WTC11 (cell line): ENCODE results near the gene APOBEC4. TPM values are rescaled to one million over a fixed set of nuclear protein-coding genes. Genes with fewer than 3 reads are reported as not detected.

Experiments used
- ATAC-seq: fragments of 200-7000 bp; cut with Tn5 transposase; 2 replicates; pipeline ENCODE4 v1.10.0; 2021; ENCODE audit warnings: mild to moderate bottlenecking, moderate library complexity
- CTCF ChIA-PET: fragments of 300-600 bp; sonication (Branson Sonifier 250); formaldehyde crosslinking; loops from one replicate; lab custom pipeline; 2021; ENCODE audit warnings: antibody characterized with exemption; lab: Charles Lee
- POLR2A ChIA-PET: fragments of 350-600 bp; sonication (Branson Sonifier 250); formaldehyde crosslinking; loops from one replicate; lab custom pipeline; 2021; ENCODE audit warnings: antibody characterized with exemption; lab: Charles Lee
- DNase-seq: peaks from one replicate; pipeline ENCODE4 v3.0.0; 2021; ENCODE audit warnings: low spot score
- H3K27ac Mint-ChIP-seq: 2 replicates; pipeline ENCODE4 v1.8.0; 2021; ENCODE audit warnings: mixed read lengths
- H3K27me3 Mint-ChIP-seq: 2 replicates; pipeline ENCODE4 v1.8.0; 2021; ENCODE audit warnings: low read depth, mild to moderate bottlenecking, moderate library complexity, mixed read lengths
- H3K36me3 Mint-ChIP-seq: 2 replicates; pipeline ENCODE4 v1.8.0; 2021; ENCODE audit warnings: mixed read lengths
- H3K4me1 Mint-ChIP-seq: 2 replicates; pipeline ENCODE4 v1.8.0; 2022; ENCODE audit warnings: mixed read lengths
- H3K4me3 Mint-ChIP-seq: 2 replicates; pipeline ENCODE4 v1.8.0; 2021; ENCODE audit warnings: mild to moderate bottlenecking, moderate library complexity, mixed read lengths
- H3K9me3 Mint-ChIP-seq: 2 replicates; pipeline ENCODE4 v1.8.0; 2021; ENCODE audit warnings: mixed read lengths
- CBFB ChIP-seq: sonication (generic); formaldehyde crosslinking; IDR thresholded peaks from 2 replicates; pipeline ENCODE4 v1.8.1; 2022; ENCODE audit warnings: mild to moderate bottlenecking, low read depth, missing genetic modification reagents
- ELF4 ChIP-seq: sonication (generic); formaldehyde crosslinking; IDR thresholded peaks from 2 replicates; pipeline ENCODE4 v1.8.1; 2022; ENCODE audit warnings: low read depth, mild to moderate bottlenecking, moderate library complexity, missing genetic modification reagents
- NFE2L1 ChIP-seq: sonication (generic); formaldehyde crosslinking; IDR thresholded peaks from 2 replicates; pipeline ENCODE4 v1.8.1; 2023; ENCODE audit warnings: missing genetic modification reagents
- NR1H2 ChIP-seq: sonication (generic); formaldehyde crosslinking; IDR thresholded peaks from 2 replicates; pipeline ENCODE4 v1.9.0; 2021; ENCODE audit warnings: mild to moderate bottlenecking, moderate library complexity, missing genetic modification reagents
- PRRX2 ChIP-seq: fragments of 250-450 bp; sonication (Bioruptor Pico); IDR thresholded peaks from 2 replicates; pipeline ENCODE4 v1.8.0; 2021; ENCODE audit warnings: mild to moderate bottlenecking
- RELA ChIP-seq: sonication (generic); formaldehyde crosslinking; IDR thresholded peaks from 2 replicates; pipeline ENCODE4 v1.8.1; 2022; ENCODE audit warnings: missing genetic modification reagents, mild to moderate bottlenecking, borderline replicate concordance
- SMAD4 ChIP-seq: sonication (generic); formaldehyde crosslinking; IDR thresholded peaks from 2 replicates; pipeline ENCODE4 v1.8.0; 2022; ENCODE audit warnings: mild to moderate bottlenecking, missing genetic modification reagents
- SOX15 ChIP-seq: fragments of 250-450 bp; sonication (Bioruptor Pico); IDR thresholded peaks from 2 replicates; pipeline ENCODE4 v1.9.0; 2021; ENCODE audit warnings: mild to moderate bottlenecking
- TCF7 ChIP-seq: sonication (generic); formaldehyde crosslinking; IDR thresholded peaks from 2 replicates; pipeline ENCODE4 v1.8.0; 2022; ENCODE audit warnings: mild to moderate bottlenecking, low read depth, missing genetic modification reagents, moderate library complexity
- TP53 ChIP-seq: sonication (generic); formaldehyde crosslinking; IDR thresholded peaks from 2 replicates; pipeline ENCODE4 v1.8.1; 2023; ENCODE audit warnings: mild to moderate bottlenecking, missing genetic modification reagents
- ZNF219 ChIP-seq: sonication (generic); formaldehyde crosslinking; IDR thresholded peaks from 2 replicates; pipeline ENCODE4 v1.8.0; 2023; ENCODE audit warnings: missing genetic modification reagents, mild to moderate bottlenecking, borderline replicate concordance
- ZNF232 ChIP-seq: sonication (generic); formaldehyde crosslinking; IDR thresholded peaks from 2 replicates; pipeline ENCODE4 v1.8.0; 2022; ENCODE audit warnings: mild to moderate bottlenecking, missing genetic modification reagents
- ZNF317 ChIP-seq: sonication (generic); formaldehyde crosslinking; IDR thresholded peaks from 2 replicates; pipeline ENCODE4 v1.8.1; 2023; ENCODE audit warnings: low read depth, mild to moderate bottlenecking, moderate library complexity, missing genetic modification reagents, borderline replicate concordance
- ZNF396 ChIP-seq: fragments of 250-450 bp; sonication (Bioruptor Pico); IDR thresholded peaks from 2 replicates; pipeline ENCODE4 v1.8.0; 2021; ENCODE audit warnings: mild to moderate bottlenecking, moderate library complexity, borderline replicate concordance
- ZNF423 ChIP-seq: fragments of 250-450 bp; sonication (Bioruptor Pico); IDR thresholded peaks from 2 replicates; pipeline ENCODE4 v2.1.2; 2022; ENCODE audit warnings: mild to moderate bottlenecking, moderate library complexity
- total RNA-seq: library from RNA; stranded (reverse); gene quantifications from 3 replicates; pipeline ENCODE4 v1.2.3, GENCODE V29; 2021
- TF ChIP-seq, protein P1 (sequence below): fragments of 250-450 bp; sonication (Bioruptor Pico); conservative IDR thresholded peaks from 2 replicates; pipeline ENCODE4 v1.9.0; 2021; ENCODE audit warnings: mild to moderate bottlenecking
- TF ChIP-seq, protein P2 (sequence below): fragments of 250-450 bp; sonication (Bioruptor Pico); IDR thresholded peaks from 2 replicates; pipeline ENCODE4 v1.9.0; 2021; ENCODE audit warnings: moderate library complexity, mild to moderate bottlenecking, inconsistent platforms, borderline replicate concordance
- TF ChIP-seq, protein P3 (sequence below): sonication (generic); formaldehyde crosslinking; IDR thresholded peaks from 2 replicates; pipeline ENCODE4 v1.8.0; 2022; ENCODE audit warnings: mild to moderate bottlenecking, missing genetic modification reagents
- TF ChIP-seq, protein P4 (sequence below): sonication (generic); formaldehyde crosslinking; IDR thresholded peaks from 2 replicates; pipeline ENCODE4 v1.8.1; 2023; ENCODE audit warnings: mild to moderate bottlenecking, missing genetic modification reagents, borderline replicate concordance
- TF ChIP-seq, protein P5 (sequence below): sonication (generic); formaldehyde crosslinking; IDR thresholded peaks from 2 replicates; pipeline ENCODE4 v1.8.1; 2023; ENCODE audit warnings: mild to moderate bottlenecking, missing genetic modification reagents
- TF ChIP-seq, protein P6 (sequence below): sonication (generic); formaldehyde crosslinking; IDR thresholded peaks from 2 replicates; pipeline ENCODE4 v1.8.0; 2023; ENCODE audit warnings: missing genetic modification reagents
- TF ChIP-seq, protein P7 (sequence below): fragments of 250-450 bp; sonication (Bioruptor Pico); IDR thresholded peaks from 2 replicates; pipeline ENCODE4 v1.9.0; 2021; ENCODE audit warnings: mild to moderate bottlenecking
- TF ChIP-seq, protein P8 (sequence below): sonication (generic); formaldehyde crosslinking; IDR thresholded peaks from 2 replicates; pipeline ENCODE4 v1.8.0; 2022; ENCODE audit warnings: mild to moderate bottlenecking, missing genetic modification reagents

APOBEC4 gene
- total RNA-seq, 1 experiment from 2014 or later, result not detected

DNA sequence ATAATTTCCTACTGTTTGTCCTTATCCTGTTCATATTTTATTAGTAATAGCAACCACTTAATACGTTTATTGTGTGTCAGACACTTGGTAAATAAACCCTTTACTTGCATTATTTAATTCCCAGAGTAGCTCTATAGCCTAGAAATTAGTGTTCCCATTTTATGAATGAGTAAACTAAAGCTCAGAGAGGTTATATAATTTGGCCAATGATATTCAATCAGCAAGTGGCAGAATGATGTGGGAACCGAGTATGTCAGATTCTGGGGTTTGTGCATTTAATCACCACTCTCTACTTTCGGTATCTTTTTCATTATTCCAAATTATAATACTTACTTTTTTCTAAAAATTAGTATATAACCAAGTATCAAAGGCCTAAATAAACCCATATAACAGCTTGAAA lies 10.9 kb downstream of the APOBEC4 start:
- ATAC-seq (no peak), DNase-seq (no peak)
- ChIA-PET CTCF (no interaction called here), POLR2A (no interaction called here)
- no peaks in the 10 kb centered on the region for H3K36me3 Mint-ChIP-seq
- no peak overlapping the region for H3K27ac Mint-ChIP-seq
- H3K9me3 Mint-ChIP-seq, result no peaks in the 10 kb centered on the region
- TF ChIP-seq, protein P1, sequence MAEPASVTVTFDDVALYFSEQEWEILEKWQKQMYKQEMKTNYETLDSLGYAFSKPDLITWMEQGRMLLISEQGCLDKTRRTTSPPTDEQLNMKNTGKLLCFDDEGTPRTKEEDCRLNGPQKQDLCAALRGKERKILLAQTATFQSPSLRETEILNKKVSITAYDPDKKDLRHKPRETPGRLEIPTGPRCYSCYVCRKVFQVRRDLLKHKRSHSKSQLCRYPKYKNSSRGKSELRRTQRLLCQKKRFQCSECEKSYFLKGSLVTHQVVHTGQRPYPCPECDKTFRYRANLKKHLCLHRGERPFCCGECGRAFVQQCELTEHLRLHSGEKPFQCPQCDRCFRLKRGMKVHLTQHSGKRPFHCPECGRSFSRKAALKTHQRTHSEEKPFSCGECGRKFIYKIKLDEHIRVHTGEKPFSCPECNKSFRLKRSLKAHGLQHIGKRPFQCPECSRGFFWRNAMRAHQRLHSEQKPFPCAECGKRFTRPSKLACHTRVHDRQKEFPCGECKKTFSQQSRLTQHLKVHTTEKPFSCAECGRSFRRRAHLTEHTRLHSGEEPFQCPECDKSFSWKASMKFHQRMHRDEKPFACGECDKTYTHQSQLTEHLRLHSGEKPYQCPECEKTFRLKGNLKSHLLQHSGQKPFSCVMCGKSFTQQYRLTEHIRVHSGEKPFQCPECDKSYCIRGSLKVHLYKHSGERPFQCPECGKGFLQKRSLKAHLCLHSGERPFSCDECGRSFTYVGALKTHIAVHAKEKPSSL (CRISPR knock-in tag), result no peak
- TF ChIP-seq ZNF396 (CRISPR knock-in tag) (no peak), NR1H2 (CRISPR knock-in tag) (no peak), ZNF219 (no peak), TCF7 (no peak), ZNF423 (CRISPR knock-in tag) (no peak)
- TF ChIP-seq, protein P2, sequence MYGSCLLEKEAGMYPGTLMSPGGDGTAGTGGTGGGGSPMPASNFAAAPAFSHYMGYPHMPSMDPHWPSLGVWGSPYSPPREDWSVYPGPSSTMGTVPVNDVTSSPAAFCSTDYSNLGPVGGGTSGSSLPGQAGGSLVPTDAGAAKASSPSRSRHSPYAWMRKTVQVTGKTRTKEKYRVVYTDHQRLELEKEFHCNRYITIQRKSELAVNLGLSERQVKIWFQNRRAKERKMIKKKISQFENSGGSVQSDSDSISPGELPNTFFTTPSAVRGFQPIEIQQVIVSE (CRISPR knock-in tag), result no peak
- TF ChIP-seq, protein P3, sequence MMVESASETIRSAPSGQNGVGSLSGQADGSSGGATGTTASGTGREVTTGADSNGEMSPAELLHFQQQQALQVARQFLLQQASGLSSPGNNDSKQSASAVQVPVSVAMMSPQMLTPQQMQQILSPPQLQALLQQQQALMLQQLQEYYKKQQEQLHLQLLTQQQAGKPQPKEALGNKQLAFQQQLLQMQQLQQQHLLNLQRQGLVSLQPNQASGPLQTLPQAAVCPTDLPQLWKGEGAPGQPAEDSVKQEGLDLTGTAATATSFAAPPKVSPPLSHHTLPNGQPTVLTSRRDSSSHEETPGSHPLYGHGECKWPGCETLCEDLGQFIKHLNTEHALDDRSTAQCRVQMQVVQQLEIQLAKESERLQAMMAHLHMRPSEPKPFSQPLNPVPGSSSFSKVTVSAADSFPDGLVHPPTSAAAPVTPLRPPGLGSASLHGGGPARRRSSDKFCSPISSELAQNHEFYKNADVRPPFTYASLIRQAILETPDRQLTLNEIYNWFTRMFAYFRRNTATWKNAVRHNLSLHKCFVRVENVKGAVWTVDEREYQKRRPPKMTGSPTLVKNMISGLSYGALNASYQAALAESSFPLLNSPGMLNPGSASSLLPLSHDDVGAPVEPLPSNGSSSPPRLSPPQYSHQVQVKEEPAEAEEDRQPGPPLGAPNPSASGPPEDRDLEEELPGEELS, result no peak
- TF ChIP-seq, protein P4, sequence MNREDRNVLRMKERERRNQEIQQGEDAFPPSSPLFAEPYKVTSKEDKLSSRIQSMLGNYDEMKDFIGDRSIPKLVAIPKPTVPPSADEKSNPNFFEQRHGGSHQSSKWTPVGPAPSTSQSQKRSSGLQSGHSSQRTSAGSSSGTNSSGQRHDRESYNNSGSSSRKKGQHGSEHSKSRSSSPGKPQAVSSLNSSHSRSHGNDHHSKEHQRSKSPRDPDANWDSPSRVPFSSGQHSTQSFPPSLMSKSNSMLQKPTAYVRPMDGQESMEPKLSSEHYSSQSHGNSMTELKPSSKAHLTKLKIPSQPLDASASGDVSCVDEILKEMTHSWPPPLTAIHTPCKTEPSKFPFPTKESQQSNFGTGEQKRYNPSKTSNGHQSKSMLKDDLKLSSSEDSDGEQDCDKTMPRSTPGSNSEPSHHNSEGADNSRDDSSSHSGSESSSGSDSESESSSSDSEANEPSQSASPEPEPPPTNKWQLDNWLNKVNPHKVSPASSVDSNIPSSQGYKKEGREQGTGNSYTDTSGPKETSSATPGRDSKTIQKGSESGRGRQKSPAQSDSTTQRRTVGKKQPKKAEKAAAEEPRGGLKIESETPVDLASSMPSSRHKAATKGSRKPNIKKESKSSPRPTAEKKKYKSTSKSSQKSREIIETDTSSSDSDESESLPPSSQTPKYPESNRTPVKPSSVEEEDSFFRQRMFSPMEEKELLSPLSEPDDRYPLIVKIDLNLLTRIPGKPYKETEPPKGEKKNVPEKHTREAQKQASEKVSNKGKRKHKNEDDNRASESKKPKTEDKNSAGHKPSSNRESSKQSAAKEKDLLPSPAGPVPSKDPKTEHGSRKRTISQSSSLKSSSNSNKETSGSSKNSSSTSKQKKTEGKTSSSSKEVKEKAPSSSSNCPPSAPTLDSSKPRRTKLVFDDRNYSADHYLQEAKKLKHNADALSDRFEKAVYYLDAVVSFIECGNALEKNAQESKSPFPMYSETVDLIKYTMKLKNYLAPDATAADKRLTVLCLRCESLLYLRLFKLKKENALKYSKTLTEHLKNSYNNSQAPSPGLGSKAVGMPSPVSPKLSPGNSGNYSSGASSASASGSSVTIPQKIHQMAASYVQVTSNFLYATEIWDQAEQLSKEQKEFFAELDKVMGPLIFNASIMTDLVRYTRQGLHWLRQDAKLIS (CRISPR knock-in tag), result no peak
- H3K4me3 Mint-ChIP-seq, result no peak overlapping the region
- H3K27me3 Mint-ChIP-seq, result peaks cover 1% of the 10 kb centered on the region
- H3K4me1 Mint-ChIP-seq, result no peaks in the 10 kb centered on the region

DNA sequence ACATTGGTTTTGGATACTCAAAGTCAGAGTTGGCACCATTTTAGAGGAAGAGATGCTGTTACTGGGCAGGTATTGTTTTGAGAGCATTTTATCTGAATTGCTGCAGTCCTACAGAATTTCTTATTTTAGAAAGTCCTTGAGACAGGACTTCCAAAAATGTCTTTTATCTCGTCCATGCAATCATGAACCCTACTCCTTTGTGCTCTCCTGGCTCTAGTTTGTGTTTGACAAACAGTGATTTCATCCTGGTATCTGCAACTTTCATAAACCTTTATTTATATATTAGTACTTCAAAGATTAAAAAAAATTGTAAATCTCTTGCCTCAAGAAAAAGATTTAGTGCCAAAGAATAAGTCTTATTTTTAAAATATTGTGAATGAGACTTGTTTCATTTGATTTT lies 12.9 kb downstream of the APOBEC4 start:
- Mint-ChIP-seq H3K4me1 (peaks cover 9% of the 10 kb centered on the region), H3K36me3 (no peaks in the 10 kb centered on the region), H3K27ac (no peak overlapping the region), H3K4me3 (no peak overlapping the region), H3K9me3 (no peaks in the 10 kb centered on the region), H3K27me3 (peaks cover 15% of the 10 kb centered on the region)
- ChIA-PET POLR2A (no interaction called here), CTCF (interaction anchor here (1.2 kb wide), 1 partner anchor 16 kb away, joined by 4 read pairs; no protein-coding TSS in a partner anchor)
- no peak for DNase-seq
- ATAC-seq, result no peak
- TF ChIP-seq SOX15 (CRISPR knock-in tag) (no peak), PRRX2 (no peak), CBFB (CRISPR knock-in tag) (no peak), ZNF423 (CRISPR knock-in tag) (no peak), NFE2L1 (no peak), SMAD4 (CRISPR knock-in tag) (no peak), ZNF317 (CRISPR knock-in tag) (no peak), NR1H2 (CRISPR knock-in tag) (no peak), ZNF232 (CRISPR knock-in tag) (no peak), RELA (CRISPR knock-in tag) (no peak), ELF4 (CRISPR knock-in tag) (no peak), TP53 (CRISPR knock-in tag) (no peak)
- TF ChIP-seq, protein P5, sequence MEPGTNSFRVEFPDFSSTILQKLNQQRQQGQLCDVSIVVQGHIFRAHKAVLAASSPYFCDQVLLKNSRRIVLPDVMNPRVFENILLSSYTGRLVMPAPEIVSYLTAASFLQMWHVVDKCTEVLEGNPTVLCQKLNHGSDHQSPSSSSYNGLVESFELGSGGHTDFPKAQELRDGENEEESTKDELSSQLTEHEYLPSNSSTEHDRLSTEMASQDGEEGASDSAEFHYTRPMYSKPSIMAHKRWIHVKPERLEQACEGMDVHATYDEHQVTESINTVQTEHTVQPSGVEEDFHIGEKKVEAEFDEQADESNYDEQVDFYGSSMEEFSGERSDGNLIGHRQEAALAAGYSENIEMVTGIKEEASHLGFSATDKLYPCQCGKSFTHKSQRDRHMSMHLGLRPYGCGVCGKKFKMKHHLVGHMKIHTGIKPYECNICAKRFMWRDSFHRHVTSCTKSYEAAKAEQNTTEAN (CRISPR knock-in tag), result no peak
- TF ChIP-seq, protein P2 (CRISPR knock-in tag), result no peak
- TF ChIP-seq, protein P6, sequence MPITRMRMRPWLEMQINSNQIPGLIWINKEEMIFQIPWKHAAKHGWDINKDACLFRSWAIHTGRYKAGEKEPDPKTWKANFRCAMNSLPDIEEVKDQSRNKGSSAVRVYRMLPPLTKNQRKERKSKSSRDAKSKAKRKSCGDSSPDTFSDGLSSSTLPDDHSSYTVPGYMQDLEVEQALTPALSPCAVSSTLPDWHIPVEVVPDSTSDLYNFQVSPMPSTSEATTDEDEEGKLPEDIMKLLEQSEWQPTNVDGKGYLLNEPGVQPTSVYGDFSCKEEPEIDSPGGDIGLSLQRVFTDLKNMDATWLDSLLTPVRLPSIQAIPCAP (CRISPR knock-in tag), result no peak
- TF ChIP-seq, protein P7, sequence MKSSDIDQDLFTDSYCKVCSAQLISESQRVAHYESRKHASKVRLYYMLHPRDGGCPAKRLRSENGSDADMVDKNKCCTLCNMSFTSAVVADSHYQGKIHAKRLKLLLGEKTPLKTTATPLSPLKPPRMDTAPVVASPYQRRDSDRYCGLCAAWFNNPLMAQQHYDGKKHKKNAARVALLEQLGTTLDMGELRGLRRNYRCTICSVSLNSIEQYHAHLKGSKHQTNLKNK, result no peak
- TF ChIP-seq, protein P8, sequence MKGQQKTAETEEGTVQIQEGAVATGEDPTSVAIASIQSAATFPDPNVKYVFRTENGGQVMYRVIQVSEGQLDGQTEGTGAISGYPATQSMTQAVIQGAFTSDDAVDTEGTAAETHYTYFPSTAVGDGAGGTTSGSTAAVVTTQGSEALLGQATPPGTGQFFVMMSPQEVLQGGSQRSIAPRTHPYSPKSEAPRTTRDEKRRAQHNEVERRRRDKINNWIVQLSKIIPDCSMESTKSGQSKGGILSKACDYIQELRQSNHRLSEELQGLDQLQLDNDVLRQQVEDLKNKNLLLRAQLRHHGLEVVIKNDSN (CRISPR knock-in tag), result no peak
